Activated CD4-positive, alpha-beta T cell treated with anti-CD3 and anti-CD28 coated beads, Interleukin-2, amount 50 U/mL, for 48 hours (primary cell): ENCODE measurements around the gene PMVK.

Source experiments
- DNase-seq, 2 experiments: peaks; one replicate each; pipeline ENCODE4 v3.0.0-alpha.2; 2020

The PMVK gene

DNA sequence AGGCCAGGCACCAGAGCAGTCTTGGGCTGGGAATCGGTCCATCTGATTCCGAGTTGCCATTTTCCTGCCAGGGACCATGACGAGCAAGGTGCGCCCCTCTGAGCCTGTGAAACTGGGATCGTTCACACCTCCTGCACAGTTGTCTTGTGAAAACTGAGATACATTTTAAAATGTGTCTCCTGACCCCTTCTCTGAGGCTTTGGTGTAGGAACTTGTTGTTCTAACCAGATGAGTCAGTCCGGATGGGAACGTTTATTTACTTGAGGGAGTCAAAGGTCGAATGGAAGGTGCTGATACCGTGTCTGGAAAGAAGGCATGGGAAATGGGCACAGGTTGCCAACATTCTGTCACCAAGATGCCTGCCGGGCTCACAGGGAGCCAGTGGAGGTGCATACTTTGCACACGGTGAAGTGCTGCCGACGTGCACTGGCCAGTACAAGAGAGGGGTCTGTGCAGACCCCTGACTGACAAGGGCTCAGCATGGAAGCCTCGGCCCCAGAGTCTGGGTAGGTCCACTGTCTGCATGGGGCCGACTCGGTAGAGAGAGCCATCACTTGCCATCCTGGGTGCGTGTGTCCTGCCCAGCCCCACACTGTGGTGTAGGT is 59.0 kb downstream of the PMVK start:
- DNase-seq: no peak

DNA sequence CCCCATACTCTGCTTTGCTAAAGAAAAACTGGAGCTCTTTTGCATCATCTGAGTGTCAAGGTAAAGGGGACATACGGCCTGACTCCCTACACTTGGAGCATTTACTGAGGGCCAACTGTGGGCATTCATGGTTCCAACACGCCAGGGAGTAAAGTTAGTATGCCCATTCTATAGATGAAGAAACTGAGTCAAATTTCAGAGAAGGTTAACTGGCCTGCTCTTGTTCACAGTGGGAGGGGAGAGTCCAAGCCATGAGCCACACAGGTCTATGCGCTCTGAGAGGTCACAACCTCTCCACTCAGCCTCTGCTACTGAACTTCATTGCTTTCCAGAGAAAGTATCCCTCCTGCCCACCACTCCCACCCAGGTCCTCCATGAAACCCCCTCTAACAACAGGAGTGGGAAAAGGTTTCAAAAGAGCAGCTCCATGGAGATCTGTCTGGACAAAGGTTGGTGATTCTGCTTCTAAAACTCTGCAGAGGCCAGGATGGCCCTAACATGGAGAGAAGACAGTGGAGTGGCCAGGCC is 59.6 kb downstream of the PMVK start:
- no peak for DNase-seq
